WTC11 (cell line): Measurements from ENCODE around the gene ASTN2. TPM values are rescaled to one million over a fixed set of nuclear protein-coding genes. Genes with fewer than 3 reads are reported as not detected.

ENCODE experiments used
- ATAC-seq: fragments of 200-7000 bp; cut with Tn5 transposase; 2 replicates; pipeline ENCODE4 v1.10.0; 2021; ENCODE audit warnings: mild to moderate bottlenecking, moderate library complexity
- CTCF ChIA-PET: fragments of 300-600 bp; sonication (Branson Sonifier 250); formaldehyde crosslinking; loops from one replicate; lab custom pipeline; 2021; ENCODE audit warnings: antibody characterized with exemption; lab: Charles Lee
- POLR2A ChIA-PET: fragments of 350-600 bp; sonication (Branson Sonifier 250); formaldehyde crosslinking; loops from one replicate; lab custom pipeline; 2021; ENCODE audit warnings: antibody characterized with exemption; lab: Charles Lee
- DNase-seq: peaks from one replicate; pipeline ENCODE4 v3.0.0; 2021; ENCODE audit warnings: low spot score
- H3K27ac Mint-ChIP-seq: 2 replicates; pipeline ENCODE4 v1.8.0; 2021; ENCODE audit warnings: mixed read lengths
- H3K27me3 Mint-ChIP-seq: 2 replicates; pipeline ENCODE4 v1.8.0; 2021; ENCODE audit warnings: low read depth, mild to moderate bottlenecking, moderate library complexity, mixed read lengths
- H3K36me3 Mint-ChIP-seq: 2 replicates; pipeline ENCODE4 v1.8.0; 2021; ENCODE audit warnings: mixed read lengths
- H3K4me1 Mint-ChIP-seq: 2 replicates; pipeline ENCODE4 v1.8.0; 2022; ENCODE audit warnings: mixed read lengths
- H3K4me3 Mint-ChIP-seq: 2 replicates; pipeline ENCODE4 v1.8.0; 2021; ENCODE audit warnings: mild to moderate bottlenecking, moderate library complexity, mixed read lengths
- H3K9me3 Mint-ChIP-seq: 2 replicates; pipeline ENCODE4 v1.8.0; 2021; ENCODE audit warnings: mixed read lengths
- ATF1 ChIP-seq: sonication (generic); formaldehyde crosslinking; IDR thresholded peaks from 2 replicates; pipeline ENCODE4 v1.8.1; 2023; ENCODE audit warnings: mild to moderate bottlenecking, moderate library complexity, missing genetic modification reagents
- CBFB ChIP-seq: sonication (generic); formaldehyde crosslinking; IDR thresholded peaks from 2 replicates; pipeline ENCODE4 v1.8.1; 2022; ENCODE audit warnings: mild to moderate bottlenecking, low read depth, missing genetic modification reagents
- ETV6 ChIP-seq: sonication (generic); formaldehyde crosslinking; IDR thresholded peaks from 2 replicates; pipeline ENCODE4 v1.8.1; 2022; ENCODE audit warnings: mild to moderate bottlenecking, missing genetic modification reagents
- GABPB1 ChIP-seq: sonication (generic); formaldehyde crosslinking; IDR thresholded peaks from 2 replicates; pipeline ENCODE4 v1.8.1; 2023; ENCODE audit warnings: mild to moderate bottlenecking, missing genetic modification reagents
- HMGA2 ChIP-seq: fragments of 250-450 bp; sonication (Bioruptor Pico); IDR thresholded peaks from 2 replicates; pipeline ENCODE4 v1.4.0; 2021; ENCODE audit warnings: mild to moderate bottlenecking, moderate library complexity
- KAT7 ChIP-seq: sonication (generic); formaldehyde crosslinking; IDR thresholded peaks from 2 replicates; pipeline ENCODE4 v1.8.1; 2023; ENCODE audit warnings: missing genetic modification reagents, mild to moderate bottlenecking, borderline replicate concordance
- MYBL2 ChIP-seq: sonication (generic); formaldehyde crosslinking; IDR thresholded peaks from 2 replicates; pipeline ENCODE4 v1.8.1; 2023; ENCODE audit warnings: mild to moderate bottlenecking, moderate library complexity, missing genetic modification reagents
- ZNF121 ChIP-seq: sonication (generic); formaldehyde crosslinking; IDR thresholded peaks from 2 replicates; pipeline ENCODE4 v1.8.0; 2023; ENCODE audit warnings: missing genetic modification reagents
- ZNF138 ChIP-seq: sonication (generic); formaldehyde crosslinking; conservative IDR thresholded peaks from 2 replicates; pipeline ENCODE4 v1.8.1; 2022; ENCODE audit warnings: mild to moderate bottlenecking, moderate library complexity, missing genetic modification reagents
- ZNF219 ChIP-seq: sonication (generic); formaldehyde crosslinking; IDR thresholded peaks from 2 replicates; pipeline ENCODE4 v1.8.0; 2023; ENCODE audit warnings: missing genetic modification reagents, mild to moderate bottlenecking, borderline replicate concordance
- total RNA-seq: library from RNA; stranded (reverse); gene quantifications from 3 replicates; pipeline ENCODE4 v1.2.3, GENCODE V29; 2021
- TF ChIP-seq, protein P1 (sequence below): fragments of 200-600 bp; IDR thresholded peaks from 2 replicates; pipeline ENCODE4 v1.8.0; 2022; ENCODE audit warnings: antibody characterized with exemption
- TF ChIP-seq, protein P2 (sequence below): sonication (generic); formaldehyde crosslinking; IDR thresholded peaks from 2 replicates; pipeline ENCODE4 v1.8.0; 2022; ENCODE audit warnings: missing genetic modification reagents
- TF ChIP-seq, protein P3 (sequence below): sonication (generic); formaldehyde crosslinking; conservative IDR thresholded peaks from 2 replicates; pipeline ENCODE4 v1.8.1; 2023; ENCODE audit warnings: mild to moderate bottlenecking, low read depth, missing genetic modification reagents, moderate library complexity
- TF ChIP-seq, protein P4 (sequence below): sonication (generic); formaldehyde crosslinking; IDR thresholded peaks from 2 replicates; pipeline ENCODE4 v1.8.1; 2023; ENCODE audit warnings: mild to moderate bottlenecking, missing genetic modification reagents
- TF ChIP-seq, protein P5 (sequence below): fragments of 250-450 bp; sonication (Bioruptor Pico); IDR thresholded peaks from 2 replicates; pipeline ENCODE4 v1.9.0; 2021; ENCODE audit warnings: moderate library complexity, mild to moderate bottlenecking, inconsistent platforms, borderline replicate concordance
- TF ChIP-seq, protein P6 (sequence below): sonication (generic); formaldehyde crosslinking; IDR thresholded peaks from 2 replicates; pipeline ENCODE4 v1.8.1; 2023; ENCODE audit warnings: mild to moderate bottlenecking, missing genetic modification reagents, moderate library complexity
- TF ChIP-seq, protein P7 (sequence below): sonication (generic); formaldehyde crosslinking; IDR thresholded peaks from 2 replicates; pipeline ENCODE4 v1.8.0; 2022; ENCODE audit warnings: mild to moderate bottlenecking, missing genetic modification reagents
- TF ChIP-seq, protein P8 (sequence below): fragments of 250-450 bp; sonication (Bioruptor Pico); IDR thresholded peaks from 2 replicates; pipeline ENCODE4 v1.8.0; 2021; ENCODE audit warnings: mild to moderate bottlenecking
- TF ChIP-seq, protein P9 (sequence below): sonication (generic); formaldehyde crosslinking; IDR thresholded peaks from 2 replicates; pipeline ENCODE4 v1.8.0; 2022; ENCODE audit warnings: mild to moderate bottlenecking, missing genetic modification reagents

Gene ASTN2
- total RNA-seq, 1 experiment from 2014 or later, result 16.2 TPM

DNA sequence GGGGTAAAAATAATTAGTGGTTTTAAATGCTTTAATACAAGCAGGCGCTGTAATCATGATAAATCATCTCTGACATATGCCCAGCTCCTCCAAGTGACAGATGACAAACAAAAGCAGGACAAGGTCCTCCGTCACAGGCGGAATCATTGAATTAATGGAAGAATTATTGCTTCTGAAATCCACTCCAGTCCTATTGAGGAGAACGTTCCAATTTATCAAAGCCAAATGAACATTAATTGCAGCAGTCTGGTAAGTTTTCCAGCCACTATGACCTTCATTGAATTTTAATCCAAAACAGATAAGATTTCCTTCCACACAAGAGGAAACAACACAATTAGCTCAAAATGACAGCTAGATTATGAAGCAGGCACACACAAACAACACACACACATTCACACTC lies 136.8 kb downstream of the ASTN2 start:
- Mint-ChIP-seq H3K36me3 (no peaks in the 10 kb centered on the region), H3K27me3 (no peaks in the 10 kb centered on the region; the same call in 1 of the 2 replicates), H3K27ac (no peak overlapping the region), H3K4me1 (peaks cover 11% of the 10 kb centered on the region), H3K9me3 (peaks cover 4% of the 10 kb centered on the region), H3K4me3 (no peak overlapping the region)
- ChIA-PET CTCF (no interaction called here), POLR2A (no interaction called here)
- ATAC-seq (no peak), DNase-seq (no peak)
- TF ChIP-seq, protein P1, sequence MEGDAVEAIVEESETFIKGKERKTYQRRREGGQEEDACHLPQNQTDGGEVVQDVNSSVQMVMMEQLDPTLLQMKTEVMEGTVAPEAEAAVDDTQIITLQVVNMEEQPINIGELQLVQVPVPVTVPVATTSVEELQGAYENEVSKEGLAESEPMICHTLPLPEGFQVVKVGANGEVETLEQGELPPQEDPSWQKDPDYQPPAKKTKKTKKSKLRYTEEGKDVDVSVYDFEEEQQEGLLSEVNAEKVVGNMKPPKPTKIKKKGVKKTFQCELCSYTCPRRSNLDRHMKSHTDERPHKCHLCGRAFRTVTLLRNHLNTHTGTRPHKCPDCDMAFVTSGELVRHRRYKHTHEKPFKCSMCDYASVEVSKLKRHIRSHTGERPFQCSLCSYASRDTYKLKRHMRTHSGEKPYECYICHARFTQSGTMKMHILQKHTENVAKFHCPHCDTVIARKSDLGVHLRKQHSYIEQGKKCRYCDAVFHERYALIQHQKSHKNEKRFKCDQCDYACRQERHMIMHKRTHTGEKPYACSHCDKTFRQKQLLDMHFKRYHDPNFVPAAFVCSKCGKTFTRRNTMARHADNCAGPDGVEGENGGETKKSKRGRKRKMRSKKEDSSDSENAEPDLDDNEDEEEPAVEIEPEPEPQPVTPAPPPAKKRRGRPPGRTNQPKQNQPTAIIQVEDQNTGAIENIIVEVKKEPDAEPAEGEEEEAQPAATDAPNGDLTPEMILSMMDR, result no peak
- TF ChIP-seq, protein P2, sequence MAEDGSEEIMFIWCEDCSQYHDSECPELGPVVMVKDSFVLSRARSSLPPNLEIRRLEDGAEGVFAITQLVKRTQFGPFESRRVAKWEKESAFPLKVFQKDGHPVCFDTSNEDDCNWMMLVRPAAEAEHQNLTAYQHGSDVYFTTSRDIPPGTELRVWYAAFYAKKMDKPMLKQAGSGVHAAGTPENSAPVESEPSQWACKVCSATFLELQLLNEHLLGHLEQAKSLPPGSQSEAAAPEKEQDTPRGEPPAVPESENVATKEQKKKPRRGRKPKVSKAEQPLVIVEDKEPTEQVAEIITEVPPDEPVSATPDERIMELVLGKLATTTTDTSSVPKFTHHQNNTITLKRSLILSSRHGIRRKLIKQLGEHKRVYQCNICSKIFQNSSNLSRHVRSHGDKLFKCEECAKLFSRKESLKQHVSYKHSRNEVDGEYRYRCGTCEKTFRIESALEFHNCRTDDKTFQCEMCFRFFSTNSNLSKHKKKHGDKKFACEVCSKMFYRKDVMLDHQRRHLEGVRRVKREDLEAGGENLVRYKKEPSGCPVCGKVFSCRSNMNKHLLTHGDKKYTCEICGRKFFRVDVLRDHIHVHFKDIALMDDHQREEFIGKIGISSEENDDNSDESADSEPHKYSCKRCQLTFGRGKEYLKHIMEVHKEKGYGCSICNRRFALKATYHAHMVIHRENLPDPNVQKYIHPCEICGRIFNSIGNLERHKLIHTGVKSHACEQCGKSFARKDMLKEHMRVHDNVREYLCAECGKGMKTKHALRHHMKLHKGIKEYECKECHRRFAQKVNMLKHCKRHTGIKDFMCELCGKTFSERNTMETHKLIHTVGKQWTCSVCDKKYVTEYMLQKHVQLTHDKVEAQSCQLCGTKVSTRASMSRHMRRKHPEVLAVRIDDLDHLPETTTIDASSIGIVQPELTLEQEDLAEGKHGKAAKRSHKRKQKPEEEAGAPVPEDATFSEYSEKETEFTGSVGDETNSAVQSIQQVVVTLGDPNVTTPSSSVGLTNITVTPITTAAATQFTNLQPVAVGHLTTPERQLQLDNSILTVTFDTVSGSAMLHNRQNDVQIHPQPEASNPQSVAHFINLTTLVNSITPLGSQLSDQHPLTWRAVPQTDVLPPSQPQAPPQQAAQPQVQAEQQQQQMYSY (CRISPR knock-in tag), result no peak
- TF ChIP-seq ETV6 (CRISPR knock-in tag), result no peak

DNA sequence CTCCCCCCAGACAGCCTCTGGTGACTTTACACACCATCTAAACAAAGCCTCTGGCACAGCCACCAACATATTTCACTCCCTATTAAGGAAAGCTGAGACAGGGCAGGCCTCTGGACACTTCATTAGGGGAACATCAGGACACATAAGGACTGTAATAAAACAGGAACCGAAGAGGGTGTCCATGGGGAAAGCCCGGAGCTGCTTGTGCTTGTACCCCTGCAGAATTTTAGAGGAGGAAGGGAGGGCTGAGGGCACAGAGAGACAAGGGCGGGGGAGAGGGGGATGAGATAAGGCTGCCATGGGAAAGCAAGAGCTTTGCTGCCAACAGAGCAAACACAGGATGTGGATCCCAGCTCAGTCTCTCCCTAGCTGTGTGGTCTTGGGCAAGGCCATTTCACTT lies 138.4 kb downstream of the ASTN2 start:
- no peak overlapping the region for H3K4me3 Mint-ChIP-seq
- H3K4me1 Mint-ChIP-seq, result peaks cover 7% of the 10 kb centered on the region
- peaks cover 11% of the 10 kb centered on the region for H3K27me3 Mint-ChIP-seq
- H3K27ac Mint-ChIP-seq, result no peak overlapping the region
- ATAC-seq (no peak; the same call in 1 of the 2 replicates), DNase-seq (no peak)
- TF ChIP-seq ZNF138 (CRISPR knock-in tag), result no peak
- TF ChIP-seq, protein P3, sequence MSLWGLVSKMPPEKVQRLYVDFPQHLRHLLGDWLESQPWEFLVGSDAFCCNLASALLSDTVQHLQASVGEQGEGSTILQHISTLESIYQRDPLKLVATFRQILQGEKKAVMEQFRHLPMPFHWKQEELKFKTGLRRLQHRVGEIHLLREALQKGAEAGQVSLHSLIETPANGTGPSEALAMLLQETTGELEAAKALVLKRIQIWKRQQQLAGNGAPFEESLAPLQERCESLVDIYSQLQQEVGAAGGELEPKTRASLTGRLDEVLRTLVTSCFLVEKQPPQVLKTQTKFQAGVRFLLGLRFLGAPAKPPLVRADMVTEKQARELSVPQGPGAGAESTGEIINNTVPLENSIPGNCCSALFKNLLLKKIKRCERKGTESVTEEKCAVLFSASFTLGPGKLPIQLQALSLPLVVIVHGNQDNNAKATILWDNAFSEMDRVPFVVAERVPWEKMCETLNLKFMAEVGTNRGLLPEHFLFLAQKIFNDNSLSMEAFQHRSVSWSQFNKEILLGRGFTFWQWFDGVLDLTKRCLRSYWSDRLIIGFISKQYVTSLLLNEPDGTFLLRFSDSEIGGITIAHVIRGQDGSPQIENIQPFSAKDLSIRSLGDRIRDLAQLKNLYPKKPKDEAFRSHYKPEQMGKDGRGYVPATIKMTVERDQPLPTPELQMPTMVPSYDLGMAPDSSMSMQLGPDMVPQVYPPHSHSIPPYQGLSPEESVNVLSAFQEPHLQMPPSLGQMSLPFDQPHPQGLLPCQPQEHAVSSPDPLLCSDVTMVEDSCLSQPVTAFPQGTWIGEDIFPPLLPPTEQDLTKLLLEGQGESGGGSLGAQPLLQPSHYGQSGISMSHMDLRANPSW (CRISPR knock-in tag), result no peak
- no peak for TF ChIP-seq MYBL2 (CRISPR knock-in tag)
- TF ChIP-seq ZNF219 (CRISPR knock-in tag), result no peak
- TF ChIP-seq CBFB (CRISPR knock-in tag), result no peak
- no peak for TF ChIP-seq ATF1
- TF ChIP-seq, protein P4, sequence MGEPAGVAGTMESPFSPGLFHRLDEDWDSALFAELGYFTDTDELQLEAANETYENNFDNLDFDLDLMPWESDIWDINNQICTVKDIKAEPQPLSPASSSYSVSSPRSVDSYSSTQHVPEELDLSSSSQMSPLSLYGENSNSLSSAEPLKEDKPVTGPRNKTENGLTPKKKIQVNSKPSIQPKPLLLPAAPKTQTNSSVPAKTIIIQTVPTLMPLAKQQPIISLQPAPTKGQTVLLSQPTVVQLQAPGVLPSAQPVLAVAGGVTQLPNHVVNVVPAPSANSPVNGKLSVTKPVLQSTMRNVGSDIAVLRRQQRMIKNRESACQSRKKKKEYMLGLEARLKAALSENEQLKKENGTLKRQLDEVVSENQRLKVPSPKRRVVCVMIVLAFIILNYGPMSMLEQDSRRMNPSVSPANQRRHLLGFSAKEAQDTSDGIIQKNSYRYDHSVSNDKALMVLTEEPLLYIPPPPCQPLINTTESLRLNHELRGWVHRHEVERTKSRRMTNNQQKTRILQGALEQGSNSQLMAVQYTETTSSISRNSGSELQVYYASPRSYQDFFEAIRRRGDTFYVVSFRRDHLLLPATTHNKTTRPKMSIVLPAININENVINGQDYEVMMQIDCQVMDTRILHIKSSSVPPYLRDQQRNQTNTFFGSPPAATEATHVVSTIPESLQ (CRISPR knock-in tag), result no peak
- TF ChIP-seq, protein P5, sequence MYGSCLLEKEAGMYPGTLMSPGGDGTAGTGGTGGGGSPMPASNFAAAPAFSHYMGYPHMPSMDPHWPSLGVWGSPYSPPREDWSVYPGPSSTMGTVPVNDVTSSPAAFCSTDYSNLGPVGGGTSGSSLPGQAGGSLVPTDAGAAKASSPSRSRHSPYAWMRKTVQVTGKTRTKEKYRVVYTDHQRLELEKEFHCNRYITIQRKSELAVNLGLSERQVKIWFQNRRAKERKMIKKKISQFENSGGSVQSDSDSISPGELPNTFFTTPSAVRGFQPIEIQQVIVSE (CRISPR knock-in tag), result no peak
- TF ChIP-seq HMGA2, result no peak
- TF ChIP-seq, protein P6, sequence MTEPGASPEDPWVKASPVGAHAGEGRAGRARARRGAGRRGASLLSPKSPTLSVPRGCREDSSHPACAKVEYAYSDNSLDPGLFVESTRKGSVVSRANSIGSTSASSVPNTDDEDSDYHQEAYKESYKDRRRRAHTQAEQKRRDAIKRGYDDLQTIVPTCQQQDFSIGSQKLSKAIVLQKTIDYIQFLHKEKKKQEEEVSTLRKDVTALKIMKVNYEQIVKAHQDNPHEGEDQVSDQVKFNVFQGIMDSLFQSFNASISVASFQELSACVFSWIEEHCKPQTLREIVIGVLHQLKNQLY, result no peak
- no peak for TF ChIP-seq GABPB1 (CRISPR knock-in tag)
- TF ChIP-seq KAT7 (CRISPR knock-in tag), result no peak
- TF ChIP-seq, protein P7, sequence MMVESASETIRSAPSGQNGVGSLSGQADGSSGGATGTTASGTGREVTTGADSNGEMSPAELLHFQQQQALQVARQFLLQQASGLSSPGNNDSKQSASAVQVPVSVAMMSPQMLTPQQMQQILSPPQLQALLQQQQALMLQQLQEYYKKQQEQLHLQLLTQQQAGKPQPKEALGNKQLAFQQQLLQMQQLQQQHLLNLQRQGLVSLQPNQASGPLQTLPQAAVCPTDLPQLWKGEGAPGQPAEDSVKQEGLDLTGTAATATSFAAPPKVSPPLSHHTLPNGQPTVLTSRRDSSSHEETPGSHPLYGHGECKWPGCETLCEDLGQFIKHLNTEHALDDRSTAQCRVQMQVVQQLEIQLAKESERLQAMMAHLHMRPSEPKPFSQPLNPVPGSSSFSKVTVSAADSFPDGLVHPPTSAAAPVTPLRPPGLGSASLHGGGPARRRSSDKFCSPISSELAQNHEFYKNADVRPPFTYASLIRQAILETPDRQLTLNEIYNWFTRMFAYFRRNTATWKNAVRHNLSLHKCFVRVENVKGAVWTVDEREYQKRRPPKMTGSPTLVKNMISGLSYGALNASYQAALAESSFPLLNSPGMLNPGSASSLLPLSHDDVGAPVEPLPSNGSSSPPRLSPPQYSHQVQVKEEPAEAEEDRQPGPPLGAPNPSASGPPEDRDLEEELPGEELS (CRISPR knock-in tag), result no peak
- TF ChIP-seq ZNF121 (CRISPR knock-in tag), result no peak
- TF ChIP-seq, protein P8, sequence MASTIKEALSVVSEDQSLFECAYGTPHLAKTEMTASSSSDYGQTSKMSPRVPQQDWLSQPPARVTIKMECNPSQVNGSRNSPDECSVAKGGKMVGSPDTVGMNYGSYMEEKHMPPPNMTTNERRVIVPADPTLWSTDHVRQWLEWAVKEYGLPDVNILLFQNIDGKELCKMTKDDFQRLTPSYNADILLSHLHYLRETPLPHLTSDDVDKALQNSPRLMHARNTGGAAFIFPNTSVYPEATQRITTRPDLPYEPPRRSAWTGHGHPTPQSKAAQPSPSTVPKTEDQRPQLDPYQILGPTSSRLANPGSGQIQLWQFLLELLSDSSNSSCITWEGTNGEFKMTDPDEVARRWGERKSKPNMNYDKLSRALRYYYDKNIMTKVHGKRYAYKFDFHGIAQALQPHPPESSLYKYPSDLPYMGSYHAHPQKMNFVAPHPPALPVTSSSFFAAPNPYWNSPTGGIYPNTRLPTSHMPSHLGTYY (CRISPR knock-in tag), result no peak
- TF ChIP-seq, protein P9, sequence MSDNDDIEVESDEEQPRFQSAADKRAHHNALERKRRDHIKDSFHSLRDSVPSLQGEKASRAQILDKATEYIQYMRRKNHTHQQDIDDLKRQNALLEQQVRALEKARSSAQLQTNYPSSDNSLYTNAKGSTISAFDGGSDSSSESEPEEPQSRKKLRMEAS (CRISPR knock-in tag), result no peak
- peaks cover 6% of the 10 kb centered on the region; the same call in 1 of the 2 replicates for H3K36me3 Mint-ChIP-seq
- ChIA-PET CTCF (interaction anchor here (1.3 kb wide), 1 partner anchor 135 kb away, joined by 3 read pairs; no protein-coding TSS in a partner anchor), POLR2A (no interaction called here)
- peaks cover 16% of the 10 kb centered on the region for H3K9me3 Mint-ChIP-seq
